SK-N-MC (cell line): ENCODE results near the gene GREB1.

Experiments used
- EZH2 ChIP-seq: fragments of 200-600 bp; sonication (generic); IDR thresholded peaks from one replicate; pipeline ENCODE4 v1.6.1; 2017; ENCODE audit warnings: antibody characterized with exemption
- FOXP2 ChIP-seq: optimal IDR thresholded peaks from 2 replicates; pipeline ENCODE3; 2011; ENCODE audit warnings: mild to moderate bottlenecking, moderate library complexity; ENCODE audit not compliant: insufficient read depth; ENCODE audit errors: extremely low read length, control extremely low read depth
- POLR2AphosphoS5 ChIP-seq: IDR thresholded peaks from 2 replicates; pipeline ENCODE4 v1.6.1; 2012; ENCODE audit warnings: mild to moderate bottlenecking, low read depth, low read length, borderline replicate concordance

GRCh38 chr2:11646530-11646929 lies 112.7 kb downstream of the GREB1 start:
- no peak for TF ChIP-seq POLR2AphosphoS5
- no peak for TF ChIP-seq EZH2
- TF ChIP-seq FOXP2 = no peak
